ENCODE data around the gene TMEM117. TPM values are rescaled to one million over a fixed set of nuclear protein-coding genes. Genes with fewer than 3 reads are reported as not detected.

Gene TMEM117
- total RNA-seq, 1 donor from 2014 or later: 12.4 TPM

DNA sequence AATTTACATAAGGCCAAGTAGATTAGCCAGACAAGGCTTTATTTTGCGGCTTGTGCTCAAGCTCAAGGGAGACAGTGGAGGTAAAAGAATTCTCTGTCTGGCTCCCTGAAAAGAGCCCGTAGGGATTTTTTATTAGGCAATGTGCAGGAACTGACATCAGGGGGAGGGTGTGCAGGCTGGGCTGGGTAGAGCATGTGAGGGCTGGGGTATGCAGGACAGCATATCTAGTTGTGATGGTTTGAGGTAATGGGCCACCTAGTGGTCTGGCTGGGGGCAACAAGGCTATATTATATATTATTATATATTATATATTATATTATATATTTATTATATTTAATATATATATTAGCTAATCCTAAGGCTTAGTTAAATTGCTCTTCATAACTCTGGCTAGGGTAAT is 102.1 kb downstream of the TMEM117 start:
- Histone ChIP-seq H3K36me3 (ENCODE audit: control insufficient read depth, insufficient read depth, low read length) (no peaks in the 10 kb centered on the region), H3K4me3 (ENCODE audit: low read depth, low read length) (no peak overlapping the region), H3K27me3 (ENCODE audit: control insufficient read depth, insufficient read depth, low read length) (no peaks in the 10 kb centered on the region)
- TF ChIP-seq, protein P1, sequence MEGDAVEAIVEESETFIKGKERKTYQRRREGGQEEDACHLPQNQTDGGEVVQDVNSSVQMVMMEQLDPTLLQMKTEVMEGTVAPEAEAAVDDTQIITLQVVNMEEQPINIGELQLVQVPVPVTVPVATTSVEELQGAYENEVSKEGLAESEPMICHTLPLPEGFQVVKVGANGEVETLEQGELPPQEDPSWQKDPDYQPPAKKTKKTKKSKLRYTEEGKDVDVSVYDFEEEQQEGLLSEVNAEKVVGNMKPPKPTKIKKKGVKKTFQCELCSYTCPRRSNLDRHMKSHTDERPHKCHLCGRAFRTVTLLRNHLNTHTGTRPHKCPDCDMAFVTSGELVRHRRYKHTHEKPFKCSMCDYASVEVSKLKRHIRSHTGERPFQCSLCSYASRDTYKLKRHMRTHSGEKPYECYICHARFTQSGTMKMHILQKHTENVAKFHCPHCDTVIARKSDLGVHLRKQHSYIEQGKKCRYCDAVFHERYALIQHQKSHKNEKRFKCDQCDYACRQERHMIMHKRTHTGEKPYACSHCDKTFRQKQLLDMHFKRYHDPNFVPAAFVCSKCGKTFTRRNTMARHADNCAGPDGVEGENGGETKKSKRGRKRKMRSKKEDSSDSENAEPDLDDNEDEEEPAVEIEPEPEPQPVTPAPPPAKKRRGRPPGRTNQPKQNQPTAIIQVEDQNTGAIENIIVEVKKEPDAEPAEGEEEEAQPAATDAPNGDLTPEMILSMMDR (IDR thresholded peaks at IDR 0.05; ENCODE audit: insufficient read depth, low read length, poor library complexity, severe bottlenecking): peak; percentile 15
- DNase-seq (ENCODE audit: low read depth): no peak

DNA sequence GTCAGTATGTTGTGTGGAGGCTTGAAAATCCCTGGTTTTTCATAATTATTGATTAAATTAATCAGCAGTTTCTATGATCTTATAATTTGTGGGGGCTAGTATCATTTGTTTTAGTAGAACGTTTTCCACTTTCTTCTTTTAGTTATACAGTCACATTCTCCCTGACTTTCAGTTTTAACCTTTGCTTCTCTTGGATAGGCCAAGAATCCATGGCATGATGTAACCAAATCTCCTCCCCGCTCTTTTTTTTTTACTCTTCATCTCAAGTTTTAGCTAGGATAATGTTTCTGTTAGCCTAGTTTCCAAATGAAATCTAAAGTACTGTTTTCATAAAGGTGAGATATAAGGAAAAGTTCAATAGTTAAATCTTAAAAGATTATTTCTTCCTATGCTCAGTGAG is 106.5 kb downstream of the TMEM117 start:
- Histone ChIP-seq H3K27me3 (ENCODE audit: control insufficient read depth, insufficient read depth, low read length) (no peaks in the 10 kb centered on the region), H3K36me3 (ENCODE audit: control insufficient read depth, insufficient read depth, low read length) (no peaks in the 10 kb centered on the region), H3K4me3 (ENCODE audit: low read depth, low read length) (no peak overlapping the region)
- TF ChIP-seq, protein P1 (IDR thresholded peaks at IDR 0.05; ENCODE audit: insufficient read depth, low read length, poor library complexity, severe bottlenecking): no peak
- DNase-seq (ENCODE audit: low read depth): no peak

DNA sequence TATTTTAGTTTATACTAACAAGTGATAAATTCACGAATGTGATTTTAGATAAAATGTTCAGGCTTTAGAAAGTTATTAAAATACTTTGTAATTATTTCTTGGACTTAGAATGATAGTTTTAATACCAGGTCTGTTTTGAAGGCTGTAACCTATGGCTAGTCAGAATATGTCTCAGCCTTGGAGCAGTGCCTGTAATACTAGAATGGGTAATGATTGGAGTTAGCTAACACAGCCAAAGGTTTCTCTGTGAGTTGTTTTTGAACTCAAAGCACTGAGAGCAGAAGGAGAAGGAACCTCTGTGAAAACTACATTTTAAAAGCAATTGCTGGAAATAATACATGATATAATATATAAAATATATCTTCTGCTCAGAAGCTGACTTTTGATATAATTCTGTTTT is 110.1 kb downstream of the TMEM117 start:
- Histone ChIP-seq H3K4me3 (ENCODE audit: low read depth, low read length) (no peak overlapping the region), H3K36me3 (ENCODE audit: control insufficient read depth, insufficient read depth, low read length) (no peaks in the 10 kb centered on the region), H3K27me3 (ENCODE audit: control insufficient read depth, insufficient read depth, low read length) (no peaks in the 10 kb centered on the region)
- no peak for DNase-seq (ENCODE audit: low read depth)
- TF ChIP-seq, protein P1 (IDR thresholded peaks at IDR 0.05; ENCODE audit: insufficient read depth, low read length, poor library complexity, severe bottlenecking): no peak

DNA sequence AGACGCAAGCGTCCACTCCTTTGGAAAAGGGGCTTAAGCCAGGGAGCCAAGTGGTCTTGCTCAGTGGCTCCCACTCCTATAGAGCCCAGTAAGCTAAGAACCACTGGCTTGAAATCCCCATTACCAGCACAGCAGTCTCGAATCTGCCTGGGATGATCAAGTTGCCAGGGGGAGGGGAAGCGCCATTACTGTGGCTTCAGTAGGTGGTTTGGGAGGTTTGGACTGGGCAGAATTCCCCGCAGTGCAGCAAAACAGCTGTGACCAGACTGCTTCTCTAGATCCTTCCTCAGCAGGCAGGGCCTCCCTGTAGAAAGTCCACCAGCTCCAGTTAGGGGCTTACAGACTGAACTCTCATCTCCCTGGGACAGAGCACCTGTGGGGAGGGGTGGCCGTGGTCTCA is 115.4 kb downstream of the TMEM117 start:
- TF ChIP-seq, protein P1 (IDR thresholded peaks at IDR 0.05; ENCODE audit: insufficient read depth, low read length, poor library complexity, severe bottlenecking): no peak
- no peak overlapping the region for H3K4me3 ChIP-seq (ENCODE audit: low read depth, low read length)
- H3K27me3 ChIP-seq (ENCODE audit: control insufficient read depth, insufficient read depth, low read length): no peaks in the 10 kb centered on the region
- no peak for DNase-seq (ENCODE audit: low read depth)
- H3K36me3 ChIP-seq (ENCODE audit: control insufficient read depth, insufficient read depth, low read length): no peaks in the 10 kb centered on the region

DNA sequence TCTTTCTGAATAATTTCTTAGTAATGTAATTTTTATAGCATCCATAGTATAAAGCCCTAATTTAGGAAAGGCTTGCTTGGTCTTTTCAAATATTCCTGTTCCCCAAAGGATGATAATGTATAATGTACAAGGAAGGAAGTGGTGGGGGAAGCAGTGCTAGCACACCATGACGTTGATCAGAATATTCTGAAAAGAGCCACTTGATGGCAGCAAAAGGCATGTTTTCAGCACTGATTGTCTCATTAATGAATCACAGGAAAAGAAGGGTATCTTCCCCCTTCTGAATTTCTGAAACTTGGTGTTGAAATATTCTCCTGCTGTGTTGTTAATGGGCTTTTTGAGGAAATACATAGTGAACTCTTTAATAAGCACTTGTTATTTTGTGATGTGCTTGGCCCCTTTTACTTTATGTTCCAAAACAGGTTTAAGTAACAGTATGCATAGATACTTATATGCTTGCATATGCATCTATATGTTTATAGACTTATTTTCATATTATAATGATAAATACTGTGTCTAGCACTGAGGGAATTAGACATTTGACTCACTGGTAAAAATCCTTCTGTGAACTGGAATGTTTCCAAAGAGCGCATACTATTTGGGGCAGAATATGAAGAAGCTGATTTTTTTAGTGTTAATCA is 122.0 kb downstream of the TMEM117 start:
- Histone ChIP-seq H3K27me3 (ENCODE audit: control insufficient read depth, insufficient read depth, low read length) (no peaks in the 10 kb centered on the region), H3K36me3 (ENCODE audit: control insufficient read depth, insufficient read depth, low read length) (no peaks in the 10 kb centered on the region), H3K4me3 (ENCODE audit: low read depth, low read length) (no peak overlapping the region)
- DNase-seq (ENCODE audit: low read depth): peak; percentile 31
- TF ChIP-seq, protein P1 (IDR thresholded peaks at IDR 0.05; ENCODE audit: insufficient read depth, low read length, poor library complexity, severe bottlenecking): peak; percentile 49

DNA sequence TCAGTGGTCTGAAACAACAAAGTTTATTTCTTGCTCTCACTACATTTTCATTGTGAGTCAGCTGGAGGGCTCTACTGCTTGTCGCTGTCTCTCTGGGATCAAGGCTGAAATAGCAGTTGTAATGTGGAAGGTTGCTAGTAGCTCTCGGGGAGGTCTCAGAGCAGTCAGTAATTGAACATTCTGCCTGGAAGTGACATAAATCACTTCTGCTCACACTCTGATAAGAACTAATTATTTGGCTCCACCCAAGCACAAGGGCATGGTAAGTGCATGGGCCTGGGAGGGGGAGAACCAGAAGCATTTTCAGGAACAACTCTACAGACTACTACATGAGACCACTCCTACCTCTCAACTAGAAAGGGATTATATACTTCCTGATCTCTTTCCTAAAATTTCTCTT is 128.2 kb downstream of the TMEM117 start:
- no peak for DNase-seq (ENCODE audit: low read depth)
- TF ChIP-seq, protein P1 (IDR thresholded peaks at IDR 0.05; ENCODE audit: insufficient read depth, low read length, poor library complexity, severe bottlenecking): no peak
- Histone ChIP-seq H3K4me3 (ENCODE audit: low read depth, low read length) (no peak overlapping the region), H3K36me3 (ENCODE audit: control insufficient read depth, insufficient read depth, low read length) (no peaks in the 10 kb centered on the region), H3K27me3 (ENCODE audit: control insufficient read depth, insufficient read depth, low read length) (no peaks in the 10 kb centered on the region)

Measured in kidney epithelial cell (primary cell).